ENCODE results near the gene CDK7.
"Not testable (repeated sequence)": the region's sequence is repeated elsewhere in the genome, so short reads cannot be mapped to it uniquely, and the experiment has no call there.

Gene CDK7

GRCh38 chr5:69234457-69235268 is at the start of gene CDK7:
TSS of gene CDK7 (plus strand) at chr5:69234886. CDS start at chr5:69234976, 90 bp downstream.
- DNase-seq: peak; percentile 93 to 95

GRCh38 chr5:69187342-69187741 is 47.3 kb upstream of the CDK7 start:
- DNase-seq: no peak

- DNase-seq: no peak
Observed at GRCh38 chr5:69188811-69189161, 45.9 kb upstream of the CDK7 start.

GRCh38 chr5:69189162-69190086 is 45.3 kb upstream of the CDK7 start, which contains the start of gene CENPH:
TSS of gene CENPH (plus strand) at chr5:69189583. CDS start at chr5:69189635, 52 bp downstream.
- peak; percentile 94 for DNase-seq

- no peak for DNase-seq
Observed at GRCh38 chr5:69202497-69202896, 32.2 kb upstream of the CDK7 start.

GRCh38 chr5:69206528-69207190 is 28.0 kb upstream of the CDK7 start:
- no peak for DNase-seq

- DNase-seq: no peak
Observed at GRCh38 chr5:69209602-69210001, 25.1 kb upstream of the CDK7 start.

- no peak for DNase-seq
Observed at GRCh38 chr5:69211200-69211599, 23.5 kb upstream of the CDK7 start.

- no peak for DNase-seq
Observed at GRCh38 chr5:69212022-69212421, 22.7 kb upstream of the CDK7 start.

- DNase-seq: no peak
Observed at GRCh38 chr5:69213513-69214215, 21.0 kb upstream of the CDK7 start.

GRCh38 chr5:69217151-69217511 is 17.6 kb upstream of the CDK7 start:
- no peak for DNase-seq

- DNase-seq: peak; percentile 92 to 97
Observed at GRCh38 chr5:69217548-69218526, 16.8 kb upstream of the CDK7 start.

GRCh38 chr5:69219939-69220338 is 14.7 kb upstream of the CDK7 start:
- DNase-seq: no peak

- not testable (repeated sequence) for DNase-seq
Observed at GRCh38 chr5:69220371-69220770, 14.3 kb upstream of the CDK7 start.

GRCh38 chr5:69220833-69221232 is 13.9 kb upstream of the CDK7 start:
- not testable (repeated sequence) for DNase-seq

GRCh38 chr5:69224520-69224919 is 10.2 kb upstream of the CDK7 start:
- DNase-seq: no peak

- no peak for DNase-seq
Observed at GRCh38 chr5:69225860-69226259, 8.8 kb upstream of the CDK7 start.

GRCh38 chr5:69230181-69230580 is 4.5 kb upstream of the CDK7 start:
- no peak for DNase-seq

- no peak for DNase-seq
Observed at GRCh38 chr5:69231281-69231680, 3.4 kb upstream of the CDK7 start.

GRCh38 chr5:69231851-69232250 is 2.8 kb upstream of the CDK7 start:
- DNase-seq: no peak

- not testable (repeated sequence) for DNase-seq
Observed at GRCh38 chr5:69236733-69237132, 2.0 kb downstream of the CDK7 start.
